ENCODE measurements around the gene ZFAND3. TPM values are rescaled to one million over a fixed set of nuclear protein-coding genes. Genes with fewer than 3 reads are reported as not detected.

ZFAND3 gene
- total RNA-seq, 1 experiment from 2014 or later = 26.2 TPM

DNA sequence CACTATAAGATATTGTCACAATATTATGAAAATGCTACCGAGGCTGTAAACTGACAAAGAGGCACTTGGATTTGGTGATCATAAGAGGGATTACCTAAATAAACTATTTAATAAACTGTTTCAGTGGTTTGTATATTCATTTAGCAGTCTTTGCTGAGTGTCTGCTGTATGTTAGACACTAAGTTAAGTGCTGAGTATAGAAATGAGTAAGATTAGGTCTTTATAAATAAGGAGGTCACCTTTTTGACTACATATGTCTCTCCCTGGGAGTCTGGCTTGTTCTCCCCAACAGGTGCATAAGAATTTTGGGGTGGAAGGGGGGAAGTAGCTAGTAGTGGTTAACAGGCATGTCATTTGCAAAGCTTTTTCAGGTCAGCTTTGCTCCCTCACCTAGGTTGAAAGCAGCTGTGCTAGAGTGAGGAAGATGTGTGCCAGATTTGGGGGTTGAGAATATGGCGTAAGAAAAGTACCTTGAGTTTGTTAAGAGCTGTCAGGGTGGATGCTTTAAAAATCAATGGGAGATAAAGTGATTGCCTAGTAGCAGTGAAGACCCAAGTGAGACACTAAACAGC is 246.3 kb downstream of the ZFAND3 start:
- DNase-seq = no peak
- no peaks in the 10 kb centered on the region for H3K9me3 ChIP-seq
- no peaks in the 10 kb centered on the region for H3K27me3 ChIP-seq
- peaks cover 45% of the 10 kb centered on the region for H3K36me3 ChIP-seq
- no peak overlapping the region for H3K4me3 ChIP-seq

DNA sequence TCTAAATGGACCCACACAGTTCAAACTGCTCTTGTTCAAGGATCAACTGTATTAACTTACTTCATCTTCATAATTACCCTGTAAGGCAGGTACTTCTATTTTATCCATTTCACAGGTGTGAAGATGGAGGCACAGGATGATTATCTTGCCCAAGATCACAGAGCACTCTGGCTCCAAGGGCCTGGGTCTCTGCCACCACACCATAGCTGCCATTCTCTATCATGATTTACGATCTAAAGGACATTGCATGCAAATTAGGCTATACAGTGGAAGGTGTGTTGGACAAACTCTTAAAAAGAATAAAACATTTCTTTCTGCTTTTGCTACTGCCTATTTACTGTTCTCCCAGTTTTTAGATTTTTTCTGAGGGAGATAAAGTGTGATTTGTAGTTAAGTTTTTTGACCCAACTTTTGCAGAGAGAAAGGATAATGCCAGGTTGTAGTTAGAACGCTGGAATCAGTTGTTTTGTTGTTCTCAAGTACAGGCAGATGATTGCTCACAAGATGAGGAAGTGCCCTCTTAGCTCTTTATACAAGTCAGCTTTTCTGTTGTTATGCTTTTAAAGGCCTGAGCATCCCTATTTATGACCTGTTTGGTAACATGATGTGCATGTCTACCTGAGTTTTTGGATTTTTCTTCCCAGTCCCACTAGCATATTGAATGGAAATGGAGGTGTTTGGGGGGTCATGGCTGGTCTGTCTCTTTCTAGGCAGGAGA is 247.9 kb downstream of the ZFAND3 start:
- peaks cover 30% of the 10 kb centered on the region for H3K36me3 ChIP-seq
- no peak for DNase-seq
- no peak overlapping the region for H3K4me3 ChIP-seq
- H3K9me3 ChIP-seq = no peaks in the 10 kb centered on the region
- H3K27me3 ChIP-seq = no peaks in the 10 kb centered on the region

DNA sequence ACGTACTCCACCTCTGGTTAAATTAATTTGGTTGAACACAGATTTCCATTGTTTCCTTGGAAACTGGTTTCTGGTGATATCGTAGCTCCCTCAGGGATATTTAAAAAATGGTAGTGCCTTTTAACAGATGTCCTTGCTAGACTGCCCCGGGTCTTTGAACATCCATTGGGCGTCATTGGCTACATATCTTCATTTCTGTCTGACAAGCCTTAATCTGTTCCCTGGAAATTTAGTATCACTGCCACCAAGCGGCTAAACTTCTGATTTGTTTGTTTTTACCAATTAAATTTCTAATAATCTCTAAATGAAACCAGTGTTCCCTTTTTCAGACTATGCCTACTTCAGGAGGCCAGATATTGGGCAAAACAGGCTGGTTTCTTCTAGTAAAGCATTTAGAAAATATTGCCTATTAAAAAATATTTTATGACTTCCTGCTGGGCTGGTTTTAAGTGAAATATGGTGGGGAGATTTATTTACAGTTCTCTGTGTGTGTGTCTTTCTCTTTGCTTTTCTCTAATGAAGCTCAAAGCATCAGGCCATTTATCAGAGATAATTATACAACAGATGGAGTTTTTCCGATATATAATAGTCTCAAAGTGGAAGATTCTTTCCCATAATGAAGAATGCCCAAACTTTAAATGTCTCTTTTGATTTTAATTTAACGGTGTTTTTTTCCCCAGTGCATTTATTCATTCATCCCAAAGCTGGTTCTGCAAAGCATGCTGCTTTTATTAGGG is 249.5 kb downstream of the ZFAND3 start:
- no peaks in the 10 kb centered on the region for H3K9me3 ChIP-seq
- H3K36me3 ChIP-seq = peaks cover 16% of the 10 kb centered on the region
- H3K27me3 ChIP-seq = no peaks in the 10 kb centered on the region
- DNase-seq = no peak
- H3K4me3 ChIP-seq = no peak overlapping the region

DNA sequence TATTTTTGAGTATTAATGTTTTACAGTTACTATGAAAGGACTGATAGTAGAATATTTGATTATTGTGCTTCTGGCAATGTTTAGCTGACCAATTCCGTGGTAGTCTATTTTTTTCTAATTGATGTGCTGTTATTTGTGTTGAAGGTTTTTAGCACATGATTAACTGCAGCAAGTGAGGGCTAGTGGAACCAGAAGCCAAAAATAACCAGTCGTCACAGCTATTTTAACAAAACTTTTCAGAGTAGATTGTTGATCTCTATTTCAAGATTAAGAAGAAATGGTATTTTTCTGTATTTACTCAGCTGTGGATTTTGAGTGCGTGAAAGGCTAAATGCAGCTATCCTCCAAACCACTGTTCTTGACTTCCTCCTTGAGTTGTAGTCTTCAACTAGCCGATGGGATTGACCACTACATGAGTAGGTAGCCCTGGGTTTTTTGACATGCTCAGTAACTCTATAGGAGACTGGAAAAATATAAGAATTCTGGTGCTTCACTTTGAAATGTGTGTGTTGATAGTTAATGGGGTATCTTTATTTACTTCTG is 258.0 kb downstream of the ZFAND3 start:
- H3K27me3 ChIP-seq = no peaks in the 10 kb centered on the region
- H3K9me3 ChIP-seq = peaks cover 5% of the 10 kb centered on the region; the same call in 1 of the 2 replicates
- no peak overlapping the region for H3K4me3 ChIP-seq
- DNase-seq = no peak
- peaks cover 7% of the 10 kb centered on the region for H3K36me3 ChIP-seq

DNA sequence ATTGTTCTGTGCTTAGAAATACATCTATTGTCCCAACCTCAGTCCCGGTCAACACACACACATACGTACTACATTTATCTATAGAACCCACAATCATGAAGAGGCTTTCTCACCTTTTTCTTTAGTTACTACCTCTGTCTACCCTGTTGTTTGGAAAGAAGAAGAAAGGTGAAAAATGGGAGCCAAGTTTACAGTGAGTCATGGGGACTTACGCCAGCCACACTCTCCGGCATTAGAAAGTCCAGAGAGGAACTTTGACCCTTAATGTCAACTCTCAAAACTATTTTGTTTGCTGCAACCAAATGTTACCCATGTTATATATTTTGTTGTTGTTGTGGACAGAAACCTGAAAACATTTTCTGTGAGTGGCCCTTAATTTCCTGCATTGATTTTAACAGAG is 259.1 kb downstream of the ZFAND3 start:
- H3K4me3 ChIP-seq = no peak overlapping the region
- H3K27me3 ChIP-seq = no peaks in the 10 kb centered on the region
- peaks cover 5% of the 10 kb centered on the region; the same call in 1 of the 2 replicates for H3K9me3 ChIP-seq
- DNase-seq = peak; percentile 34
- H3K36me3 ChIP-seq = peaks cover 11% of the 10 kb centered on the region

DNA sequence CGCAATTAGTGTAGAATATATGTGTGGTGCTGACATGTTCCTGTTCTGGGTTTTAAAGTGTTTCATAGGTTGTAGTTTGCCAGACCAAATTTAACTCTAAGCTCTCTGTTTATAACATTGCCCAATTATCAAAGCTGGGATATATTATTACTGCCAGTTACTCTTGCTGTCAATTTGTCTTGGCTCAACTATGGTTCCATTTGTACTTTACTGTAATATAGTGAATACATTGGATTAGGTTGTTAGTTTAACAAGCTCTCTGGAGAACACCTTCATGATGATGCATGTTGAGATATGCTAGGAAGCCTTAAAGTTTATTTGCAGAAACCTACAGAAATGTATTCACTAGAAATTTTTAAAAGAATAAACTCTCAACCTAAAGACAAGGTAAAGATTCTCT is 259.6 kb downstream of the ZFAND3 start:
- Histone ChIP-seq H3K9me3 (peaks cover 5% of the 10 kb centered on the region; the same call in 1 of the 2 replicates), H3K36me3 (peaks cover 12% of the 10 kb centered on the region), H3K4me3 (no peak overlapping the region), H3K27me3 (no peaks in the 10 kb centered on the region)
- no peak for DNase-seq

DNA sequence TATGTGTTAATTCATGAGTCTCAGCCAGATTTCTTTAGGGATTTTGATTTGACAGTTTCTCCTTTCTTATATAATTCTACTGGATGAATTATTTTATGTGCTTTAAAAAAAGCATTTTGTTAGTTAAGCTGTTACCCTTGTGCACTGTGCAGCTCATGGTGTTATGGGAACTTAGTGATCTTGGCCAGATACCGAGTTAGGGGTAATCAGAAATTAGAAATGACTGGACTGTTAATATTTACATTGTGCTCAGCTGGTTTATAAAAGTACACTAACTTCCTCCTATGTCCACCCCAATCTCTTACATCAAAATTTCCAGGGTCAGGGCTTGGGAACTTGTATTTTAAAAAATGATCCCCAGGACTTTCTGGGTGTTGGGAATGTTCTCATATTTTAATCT is 260.0 kb downstream of the ZFAND3 start:
- Histone ChIP-seq H3K36me3 (peaks cover 13% of the 10 kb centered on the region), H3K9me3 (peaks cover 3% of the 10 kb centered on the region; the same call in 1 of the 2 replicates), H3K4me3 (no peak overlapping the region), H3K27me3 (no peaks in the 10 kb centered on the region)
- no peak for DNase-seq

DNA sequence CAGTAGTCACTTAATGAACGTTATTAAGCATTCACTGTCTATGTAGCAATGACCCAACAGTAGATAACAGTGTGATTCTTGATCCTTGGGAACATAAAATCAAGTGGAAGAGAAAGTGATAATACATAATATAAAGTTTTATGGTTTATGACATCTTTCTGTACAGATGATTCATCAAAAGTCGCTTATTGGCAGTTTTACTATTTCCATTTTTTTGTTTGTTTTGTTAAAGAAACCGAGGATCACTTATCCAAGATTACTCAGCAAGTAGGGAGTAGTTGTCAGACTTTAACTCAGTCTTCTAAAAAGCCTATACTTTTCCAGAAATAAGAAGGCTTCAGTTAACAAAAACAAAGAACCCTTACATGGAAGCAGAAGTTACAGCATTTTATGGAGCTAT is 260.8 kb downstream of the ZFAND3 start:
- no peak for DNase-seq
- H3K9me3 ChIP-seq = no peaks in the 10 kb centered on the region
- H3K4me3 ChIP-seq = no peak overlapping the region
- peaks cover 12% of the 10 kb centered on the region for H3K36me3 ChIP-seq
- no peaks in the 10 kb centered on the region for H3K27me3 ChIP-seq

DNA sequence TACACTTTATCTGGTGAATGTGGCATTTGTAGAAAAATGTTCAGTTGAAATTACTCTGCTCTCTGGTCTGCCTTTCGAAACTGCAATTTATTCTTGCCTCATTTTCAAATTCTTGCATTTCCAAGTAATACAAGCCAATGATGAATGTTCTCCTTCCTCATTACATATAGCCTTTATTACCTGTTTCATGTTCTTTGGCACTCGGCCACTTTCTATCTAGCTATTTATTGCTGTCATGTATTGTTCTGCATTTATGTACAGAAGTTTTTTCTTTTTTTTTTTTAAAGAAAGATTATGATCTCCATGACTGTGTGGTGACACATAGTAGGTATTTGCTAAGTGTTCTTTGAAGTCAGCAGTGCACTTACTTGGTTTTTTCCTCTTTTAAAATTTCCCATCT is 261.4 kb downstream of the ZFAND3 start:
- no peak for DNase-seq
- Histone ChIP-seq H3K4me3 (no peak overlapping the region), H3K27me3 (no peaks in the 10 kb centered on the region), H3K36me3 (peaks cover 16% of the 10 kb centered on the region), H3K9me3 (no peaks in the 10 kb centered on the region)

DNA sequence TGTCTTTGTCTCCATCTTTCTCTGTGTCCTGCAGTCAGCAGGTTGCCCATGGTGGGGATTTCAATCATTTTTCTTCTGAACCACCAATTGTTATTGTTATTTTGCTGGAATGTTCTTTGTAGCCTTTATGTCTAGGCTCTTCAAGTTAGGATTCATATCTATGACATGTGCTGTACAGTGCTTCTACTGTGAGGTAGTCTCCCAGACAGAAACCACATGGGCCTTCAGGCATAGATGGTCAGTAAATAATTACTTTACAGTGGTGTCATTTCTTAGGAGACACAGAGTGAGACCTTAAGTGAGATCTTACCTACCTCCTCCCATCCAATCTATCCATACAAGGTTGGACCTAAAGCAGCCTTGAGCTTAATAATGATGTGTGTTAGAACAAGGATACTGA is 265.5 kb downstream of the ZFAND3 start:
- Histone ChIP-seq H3K9me3 (no peaks in the 10 kb centered on the region), H3K4me3 (no peak overlapping the region), H3K27me3 (no peaks in the 10 kb centered on the region), H3K36me3 (peaks cover 29% of the 10 kb centered on the region)
- DNase-seq = no peak

DNA sequence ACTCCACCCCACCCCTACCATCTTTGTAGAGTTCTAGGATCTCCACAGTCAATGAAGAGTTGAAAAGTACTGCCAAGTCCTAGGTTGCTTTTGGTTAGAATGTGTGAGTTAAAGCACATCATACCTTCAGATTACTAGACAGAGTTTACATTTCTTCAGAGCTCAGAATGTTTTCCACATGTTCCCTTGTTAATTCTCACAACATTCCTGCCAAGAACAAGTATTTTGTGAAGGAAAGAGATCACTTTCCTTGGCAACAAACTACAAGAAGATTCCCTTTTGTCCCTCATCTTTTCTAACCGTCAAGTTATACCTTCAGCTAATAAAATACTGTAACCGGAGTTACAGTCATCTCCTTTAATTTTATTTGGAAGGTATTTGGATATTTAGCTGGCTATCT is 266.8 kb downstream of the ZFAND3 start:
- Histone ChIP-seq H3K4me3 (no peak overlapping the region), H3K9me3 (no peaks in the 10 kb centered on the region), H3K27me3 (no peaks in the 10 kb centered on the region), H3K36me3 (peaks cover 29% of the 10 kb centered on the region)
- DNase-seq = no peak

DNA sequence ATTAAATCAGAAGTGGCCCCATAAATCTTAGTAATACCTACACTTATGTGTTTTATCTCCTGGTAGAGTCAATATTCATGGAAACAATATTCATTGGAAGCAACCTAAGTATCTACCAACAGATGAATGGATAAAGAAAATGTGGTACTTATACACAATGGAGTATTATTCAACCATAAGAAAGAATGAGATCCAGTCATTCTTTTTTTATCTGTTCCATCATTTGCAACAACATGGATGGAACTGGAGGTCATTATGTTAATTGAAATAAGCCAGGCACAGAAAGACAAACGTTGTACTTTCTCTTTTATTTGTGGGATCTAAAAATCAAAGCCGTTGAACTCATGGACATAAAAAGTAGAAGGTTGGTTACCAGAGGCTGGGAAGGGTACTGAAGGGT is 268.5 kb downstream of the ZFAND3 start:
- Histone ChIP-seq H3K27me3 (no peaks in the 10 kb centered on the region), H3K9me3 (no peaks in the 10 kb centered on the region), H3K36me3 (peaks cover 26% of the 10 kb centered on the region), H3K4me3 (no peak overlapping the region)
- no peak for DNase-seq

DNA sequence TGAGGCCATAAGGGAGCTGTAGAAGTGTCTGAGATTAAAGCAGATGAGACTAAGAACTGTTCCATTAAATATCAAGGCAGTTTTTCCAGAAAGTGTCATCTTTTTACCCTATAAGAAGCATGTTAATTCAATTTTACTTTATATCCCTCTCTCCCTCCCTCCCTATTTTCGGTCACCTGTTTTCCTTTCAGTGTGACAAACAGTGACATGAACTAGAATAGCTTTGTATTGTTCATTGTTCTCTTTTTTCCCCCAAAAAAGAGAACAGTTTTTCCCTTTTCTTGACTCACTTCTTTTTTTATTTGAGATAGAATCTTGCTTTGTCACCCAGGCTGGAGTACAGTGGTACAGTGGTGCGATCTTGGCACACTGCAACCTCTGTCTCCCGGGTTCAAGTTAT is 269.3 kb downstream of the ZFAND3 start:
- no peaks in the 10 kb centered on the region for H3K27me3 ChIP-seq
- no peak for DNase-seq
- no peak overlapping the region for H3K4me3 ChIP-seq
- H3K9me3 ChIP-seq = no peaks in the 10 kb centered on the region
- peaks cover 22% of the 10 kb centered on the region for H3K36me3 ChIP-seq

DNA sequence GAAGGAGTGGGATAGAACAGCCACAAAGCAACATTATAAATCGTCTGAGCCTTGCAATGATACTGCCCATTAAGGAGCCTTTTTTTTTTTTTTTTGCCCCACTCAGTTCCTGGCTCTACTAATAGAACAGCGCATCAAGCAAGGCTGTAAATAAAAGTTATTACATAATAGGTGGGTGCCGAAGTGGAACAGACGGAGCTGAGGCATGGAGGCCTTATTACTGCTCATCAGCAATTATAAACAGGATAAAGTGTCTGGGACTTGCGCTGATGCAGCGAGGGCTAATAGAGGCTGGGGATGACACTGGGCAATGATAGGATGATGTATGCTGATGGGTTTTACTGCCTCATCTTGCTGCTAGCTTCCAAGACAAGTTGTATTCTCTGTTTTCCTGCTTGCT is 272.1 kb downstream of the ZFAND3 start:
- H3K9me3 ChIP-seq = no peaks in the 10 kb centered on the region
- H3K36me3 ChIP-seq = peaks cover 6% of the 10 kb centered on the region
- DNase-seq = no peak
- H3K27me3 ChIP-seq = no peaks in the 10 kb centered on the region
- no peak overlapping the region for H3K4me3 ChIP-seq

DNA sequence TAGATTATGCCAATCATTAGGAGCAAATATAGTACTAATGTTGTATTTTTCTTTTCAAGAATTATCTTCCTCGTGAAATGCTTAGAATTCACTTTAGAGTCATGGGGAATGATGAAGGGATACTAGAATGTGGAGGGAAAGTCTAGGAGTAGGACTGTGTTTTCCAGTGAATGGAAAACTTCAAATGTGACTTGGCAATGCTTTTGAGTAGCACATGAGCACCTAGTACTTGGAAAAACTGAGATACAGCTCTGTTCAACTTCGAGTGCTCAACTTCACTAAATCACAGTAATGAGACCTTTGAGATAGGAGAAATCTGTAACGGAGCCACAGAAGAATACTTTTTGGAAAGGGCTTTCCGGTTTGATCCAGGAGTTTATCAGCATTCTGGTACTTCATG is 272.9 kb downstream of the ZFAND3 start:
- DNase-seq = no peak

DNA sequence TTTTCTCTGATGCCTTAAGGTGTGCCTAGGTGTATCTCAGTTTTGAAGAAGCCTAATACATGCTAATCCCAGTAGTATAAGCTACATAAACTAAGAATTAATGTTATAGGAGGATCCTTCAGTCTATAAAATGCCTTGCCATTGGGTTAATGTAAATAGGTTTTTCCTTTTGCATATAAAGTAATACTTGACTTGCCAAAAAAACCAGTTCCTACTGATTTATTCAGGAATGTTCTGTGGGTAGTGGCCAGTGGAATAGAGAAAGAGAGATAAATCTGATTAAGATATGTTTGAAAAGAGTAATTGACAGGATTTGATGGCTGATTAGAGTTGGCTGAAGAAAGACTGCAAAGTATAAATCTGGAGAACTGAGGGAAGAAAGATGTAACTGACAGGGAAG is 273.4 kb downstream of the ZFAND3 start:
- Histone ChIP-seq H3K36me3 (peaks cover 3% of the 10 kb centered on the region), H3K27me3 (no peaks in the 10 kb centered on the region), H3K9me3 (no peaks in the 10 kb centered on the region), H3K4me3 (no peak overlapping the region)
- no peak for DNase-seq

More for the DNA sequence above, 272.9 kb downstream of the ZFAND3 start:
- no peaks in the 10 kb centered on the region for H3K9me3 ChIP-seq
- no peaks in the 10 kb centered on the region for H3K27me3 ChIP-seq
- no peak overlapping the region for H3K4me3 ChIP-seq
- H3K36me3 ChIP-seq = peaks cover 6% of the 10 kb centered on the region

DNA sequence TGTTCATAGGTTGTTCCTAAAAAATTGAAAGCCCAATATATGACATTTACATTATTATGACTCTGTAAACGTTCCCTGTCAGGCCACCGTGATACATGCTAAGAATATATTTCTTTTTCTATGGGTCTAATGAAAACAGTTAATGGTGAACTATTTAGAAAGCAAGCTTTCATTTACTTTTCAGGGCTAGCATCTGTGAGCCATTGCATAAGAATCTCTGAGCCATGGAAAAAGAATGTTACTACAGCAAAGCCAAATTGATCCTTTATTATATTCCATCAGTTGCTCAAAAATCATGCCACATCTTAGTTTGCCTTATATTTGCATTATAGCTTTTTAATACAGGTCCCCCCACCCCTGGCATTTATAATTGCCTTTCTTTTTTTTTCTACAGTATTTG is 275.5 kb downstream of the ZFAND3 start:
- Histone ChIP-seq H3K36me3 (peaks cover under 1% of the 10 kb centered on the region; the same call in 1 of the 2 replicates), H3K27me3 (no peaks in the 10 kb centered on the region), H3K9me3 (no peaks in the 10 kb centered on the region), H3K4me3 (no peak overlapping the region)
- no peak for DNase-seq

Measured in MG63 (cell line).